Endothelial cell of umbilical vein (primary cell): ENCODE data around the gene CIDEC. TPM values are rescaled to one million over a fixed set of nuclear protein-coding genes. Genes with fewer than 3 reads are reported as not detected.

ENCODE experiments used
- BruUV-seq: library from RNA; stranded (reverse); fragments of 400-500 nt; replicated peaks from 2 replicates; lab custom pipeline; 2021; lab: Mats Ljungman, UMichigan
- CTCF ChIA-PET: fragments of 300-600, 350-600 bp; sonication (Branson Sonifier 250); formaldehyde crosslinking; loops from one replicate; lab custom pipeline; 2021; ENCODE audit warnings: antibody characterized with exemption, inconsistent platforms; lab: Charles Lee
- POLR2A ChIA-PET: fragments of 300-600, 350-600 bp; sonication (Branson Sonifier 250); formaldehyde crosslinking; loops from one replicate; lab custom pipeline; 2021; ENCODE audit warnings: antibody characterized with exemption, inconsistent platforms; lab: Charles Lee
- DNase-seq: peaks from one replicate; pipeline ENCODE4 v3.0.0-alpha.2; 2011; ENCODE audit warnings: low read depth, low spot score
- FAIRE-seq: peaks from 2 replicates; lab custom pipeline; 2011; peaks lifted over from hg19 to GRCh38; lab: Jason Lieb, UNC
- H2AFZ ChIP-seq: 2 replicates; pipeline ENCODE4 v1.6.0; 2012; ENCODE audit warnings: low read depth, low read length, control low read depth, inconsistent platforms
- H3K27ac ChIP-seq: 2 replicates; pipeline ENCODE4 v1.5.1; 2011; ENCODE audit warnings: low read depth, mild to moderate bottlenecking, control low read depth, low read length, moderate library complexity; ENCODE audit not compliant: insufficient read depth
- H3K27me3 ChIP-seq, 2 experiments: 2 replicates each; pipeline versions ENCODE4 v1.6.0 to v1.6.1; 2011; ENCODE audit warnings: low read length in 2 of 2, mixed read lengths in 1 of 2; ENCODE audit not compliant: control insufficient read depth in 2 of 2, insufficient read depth in 2 of 2
- H3K36me3 ChIP-seq, 2 experiments: 2 replicates in 1 of 2; 3 replicates in 1 of 2; pipeline ENCODE4 v1.5.1; 2011; ENCODE audit warnings: low read length in 2 of 2, mild to moderate bottlenecking in 1 of 2, moderate library complexity in 1 of 2; ENCODE audit not compliant: control insufficient read depth in 2 of 2, insufficient read depth in 2 of 2; ENCODE audit errors: extremely low read depth in 1 of 2
- H3K4me1 ChIP-seq: 3 replicates; pipeline ENCODE4 v1.5.1; 2011; ENCODE audit warnings: mild to moderate bottlenecking, low read length; ENCODE audit not compliant: control insufficient read depth, insufficient read depth; ENCODE audit errors: extremely low read depth
- H3K4me2 ChIP-seq: 2 replicates; pipeline ENCODE4 v1.6.1; 2011; ENCODE audit warnings: low read length, control low read depth, mixed read lengths; ENCODE audit not compliant: insufficient read depth
- H3K4me3 ChIP-seq, 3 experiments: fragments of 200-600 bp in 1 of 3; sonication (generic), shearing (Covaris generic) in 1 of 3; replicated peaks in 1 of 3; 2 replicates each; pipeline ENCODE4 v1.5.1; 2011 to 2016; ENCODE audit warnings: control low read depth in 3 of 3, low read length in 3 of 3, mild to moderate bottlenecking in 2 of 3, inconsistent platforms in 1 of 3, low read depth in 1 of 3, moderate library complexity in 1 of 3; ENCODE audit not compliant: insufficient read depth in 1 of 3
- H3K79me2 ChIP-seq: 2 replicates; pipeline ENCODE4 v1.6.0; 2012; ENCODE audit warnings: low read length, inconsistent platforms; ENCODE audit not compliant: control insufficient read depth, insufficient read depth
- H3K9ac ChIP-seq: replicated peaks from 2 replicates; pipeline ENCODE3; 2011; ENCODE audit warnings: low read length, control low read depth; ENCODE audit not compliant: insufficient read depth; ENCODE audit errors: extremely low read depth
- H3K9me1 ChIP-seq: replicated peaks from 3 replicates; pipeline ENCODE4 v1.6.0; 2011; ENCODE audit warnings: mild to moderate bottlenecking, low read length; ENCODE audit not compliant: control insufficient read depth, insufficient read depth; ENCODE audit errors: extremely low read depth
- H3K9me3 ChIP-seq: replicated peaks from 2 replicates; pipeline ENCODE4 v1.5.1; 2012; ENCODE audit warnings: low read length, inconsistent platforms; ENCODE audit not compliant: control insufficient read depth, insufficient read depth
- H4K20me1 ChIP-seq: replicated peaks from 2 replicates; pipeline ENCODE3; 2011; ENCODE audit warnings: mild to moderate bottlenecking, low read length; ENCODE audit not compliant: control insufficient read depth, insufficient read depth; ENCODE audit errors: extremely low read depth
- CTCF ChIP-seq, 2 donors: IDR thresholded peaks; 1 replicate in 1 of 2; 2 replicates in 1 of 2; pipeline ENCODE4 v1.5.1; 2011; ENCODE audit warnings: low read length in 2 of 2, mild to moderate bottlenecking in 2 of 2, moderate library complexity in 2 of 2, control low read depth in 1 of 2, inconsistent platforms in 1 of 2, low read depth in 1 of 2; ENCODE audit not compliant: insufficient read depth in 1 of 2; ENCODE audit errors: extremely low read depth in 1 of 2
- EZH2 ChIP-seq: IDR thresholded peaks from 2 replicates; pipeline ENCODE4 v1.6.1; 2012; ENCODE audit warnings: borderline replicate concordance, low read depth, mild to moderate bottlenecking, moderate library complexity, low read length, inconsistent platforms; ENCODE audit not compliant: severe bottlenecking
- MYC ChIP-seq: IDR thresholded peaks from one replicate; pipeline ENCODE4 v1.6.1; 2011; ENCODE audit warnings: mild to moderate bottlenecking, low read depth, low read length
- POLR2A ChIP-seq: IDR thresholded peaks from 2 replicates; pipeline ENCODE4 v1.6.1; 2012; ENCODE audit warnings: low read depth, mild to moderate bottlenecking, control low read depth, low read length
- POLR2AphosphoS5 ChIP-seq: IDR thresholded peaks from 2 replicates; pipeline ENCODE4 v1.6.1; 2012; ENCODE audit warnings: low read depth, mild to moderate bottlenecking, control low read depth, low read length, moderate library complexity; ENCODE audit not compliant: insufficient read depth
- dilution Hi-C: fragments of 300-500 bp; cut with MboI; formaldehyde crosslinking; loops from one replicate; pipeline ENCODE4 v1.15.0; 2019; ENCODE audit warnings: low sequenced_read_pairs; ENCODE audit not compliant: extremely low pct_ligation_motif_present
- intact Hi-C: fragments of 100-400 bp; cut with micrococcal nuclease; formaldehyde crosslinking; loops from one replicate; pipeline ENCODE4 v1.10.0; 2022
- polyA plus RNA-seq, 4 experiments: library from polyadenylated mRNA; depleted of rRNA in 3 of 4; stranded (reverse) in 3 of 4; unstranded in 1 of 4; fragments of >200 nt; gene quantifications; 2 replicates each; pipeline versions ENCODE4 v1.2.1 to v1.2.3, GENCODE V29; 2011 to 2012; ENCODE audit warnings: missing spikeins in 1 of 4
- total RNA-seq: library from RNA; stranded (reverse); gene quantifications from 2 replicates; pipeline ENCODE4 v1.2.3, GENCODE V29; 2021

The CIDEC gene
- total and polyA plus RNA-seq, 2 donors (not counting 3 experiments of a cell fraction or from before 2014, with no cell fraction given), result 0.14 TPM; not detected in 1

GRCh38 chr3:9826815-9827573, 53.1 kb downstream of the CIDEC start:
- no peak overlapping the region for H2AFZ ChIP-seq
- no peaks in the 10 kb centered on the region for H3K9me1 ChIP-seq
- no TSS peak for BruUV-seq
- H3K4me1 ChIP-seq, result no peaks in the 10 kb centered on the region
- dilution Hi-C loops (no loop called here), intact Hi-C loops (no loop called here)
- no peak overlapping the region for H3K4me3 ChIP-seq
- ChIA-PET POLR2A (no interaction called here), CTCF (interaction anchor here (0.7 to 2.2 kb wide), 6 partner anchors 11 to 161 kb away, joined by 3 to 8 read pairs (median 4); no protein-coding TSS in a partner anchor)
- H4K20me1 ChIP-seq, result no peaks in the 10 kb centered on the region
- H3K36me3 ChIP-seq, result peaks cover 0 to 7% of the 10 kb centered on the region in 2 experiments
- H3K27me3 ChIP-seq, result no peaks in the 10 kb centered on the region
- no peak for TF ChIP-seq EZH2
- TF ChIP-seq MYC, result no peak
- no peak for TF ChIP-seq POLR2A
- TF ChIP-seq POLR2AphosphoS5, result no peak
- TF ChIP-seq CTCF (IDR thresholded peaks at IDR 0.05; ENCODE audit: extremely low read depth in 1 of 2, insufficient read depth in 1 of 2, low read depth in 1 of 2, low read length in 2 of 2), result peak; percentile 16 to 30
- H3K79me2 ChIP-seq, result no peaks in the 10 kb centered on the region
- no peak overlapping the region for H3K27ac ChIP-seq
- H3K9ac ChIP-seq, result no peak overlapping the region
- H3K9me3 ChIP-seq, result no peaks in the 10 kb centered on the region
- DNase-seq (no peak), FAIRE-seq (peak; percentile 73)
- H3K4me2 ChIP-seq, result no peak overlapping the region
